ENCODE measurements around the gene LRRC4C. TPM values are rescaled to one million over a fixed set of nuclear protein-coding genes. Genes with fewer than 3 reads are reported as not detected.
"Not testable (repeated sequence)": the region's sequence is repeated elsewhere in the genome, so short reads cannot be mapped to it uniquely, and the experiment has no call there.

Gene LRRC4C
- total RNA-seq, 1 donor from 2014 or later = 1.2 TPM

GRCh38 chr11:40924915-40925314, 534.5 kb downstream of the LRRC4C start:
- TF ChIP-seq, protein P1, sequence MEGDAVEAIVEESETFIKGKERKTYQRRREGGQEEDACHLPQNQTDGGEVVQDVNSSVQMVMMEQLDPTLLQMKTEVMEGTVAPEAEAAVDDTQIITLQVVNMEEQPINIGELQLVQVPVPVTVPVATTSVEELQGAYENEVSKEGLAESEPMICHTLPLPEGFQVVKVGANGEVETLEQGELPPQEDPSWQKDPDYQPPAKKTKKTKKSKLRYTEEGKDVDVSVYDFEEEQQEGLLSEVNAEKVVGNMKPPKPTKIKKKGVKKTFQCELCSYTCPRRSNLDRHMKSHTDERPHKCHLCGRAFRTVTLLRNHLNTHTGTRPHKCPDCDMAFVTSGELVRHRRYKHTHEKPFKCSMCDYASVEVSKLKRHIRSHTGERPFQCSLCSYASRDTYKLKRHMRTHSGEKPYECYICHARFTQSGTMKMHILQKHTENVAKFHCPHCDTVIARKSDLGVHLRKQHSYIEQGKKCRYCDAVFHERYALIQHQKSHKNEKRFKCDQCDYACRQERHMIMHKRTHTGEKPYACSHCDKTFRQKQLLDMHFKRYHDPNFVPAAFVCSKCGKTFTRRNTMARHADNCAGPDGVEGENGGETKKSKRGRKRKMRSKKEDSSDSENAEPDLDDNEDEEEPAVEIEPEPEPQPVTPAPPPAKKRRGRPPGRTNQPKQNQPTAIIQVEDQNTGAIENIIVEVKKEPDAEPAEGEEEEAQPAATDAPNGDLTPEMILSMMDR (IDR thresholded peaks at IDR 0.05; ENCODE audit: unreplicated experiment) = no peak
- Mint-ChIP-seq H3K4me1 (ENCODE audit: unreplicated experiment) (no peaks in the 10 kb centered on the region), H3K9me3 (ENCODE audit: unreplicated experiment) (no peaks in the 10 kb centered on the region), H3K27ac (ENCODE audit: unreplicated experiment) (no peak overlapping the region), H3K4me3 (ENCODE audit: unreplicated experiment) (no peak overlapping the region), H3K27me3 (ENCODE audit: unreplicated experiment) (no peaks in the 10 kb centered on the region), H3K36me3 (ENCODE audit: low read depth, unreplicated experiment) (no peaks in the 10 kb centered on the region)
- no peak for DNase-seq (ENCODE audit: low spot score)

GRCh38 chr11:40921246-40921645, 538.2 kb downstream of the LRRC4C start:
- Mint-ChIP-seq H3K27ac (ENCODE audit: unreplicated experiment) (no peak overlapping the region), H3K27me3 (ENCODE audit: unreplicated experiment) (peaks cover under 1% of the 10 kb centered on the region), H3K9me3 (ENCODE audit: unreplicated experiment) (no peaks in the 10 kb centered on the region), H3K4me3 (ENCODE audit: unreplicated experiment) (no peak overlapping the region), H3K4me1 (ENCODE audit: unreplicated experiment) (no peaks in the 10 kb centered on the region), H3K36me3 (ENCODE audit: low read depth, unreplicated experiment) (no peaks in the 10 kb centered on the region)
- DNase-seq (ENCODE audit: low spot score) = no peak
- TF ChIP-seq, protein P1 (IDR thresholded peaks at IDR 0.05; ENCODE audit: unreplicated experiment) = no peak

- not testable (repeated sequence) for H3K27me3 Mint-ChIP-seq (ENCODE audit: unreplicated experiment); H3K27ac Mint-ChIP-seq (ENCODE audit: unreplicated experiment); H3K4me1 Mint-ChIP-seq (ENCODE audit: unreplicated experiment); H3K4me3 Mint-ChIP-seq (ENCODE audit: unreplicated experiment); H3K36me3 Mint-ChIP-seq (ENCODE audit: low read depth, unreplicated experiment); H3K9me3 Mint-ChIP-seq (ENCODE audit: unreplicated experiment); DNase-seq (ENCODE audit: low spot score)
Observed at GRCh38 chr11:40910774-40911173, 548.7 kb downstream of the LRRC4C start.

DNA sequence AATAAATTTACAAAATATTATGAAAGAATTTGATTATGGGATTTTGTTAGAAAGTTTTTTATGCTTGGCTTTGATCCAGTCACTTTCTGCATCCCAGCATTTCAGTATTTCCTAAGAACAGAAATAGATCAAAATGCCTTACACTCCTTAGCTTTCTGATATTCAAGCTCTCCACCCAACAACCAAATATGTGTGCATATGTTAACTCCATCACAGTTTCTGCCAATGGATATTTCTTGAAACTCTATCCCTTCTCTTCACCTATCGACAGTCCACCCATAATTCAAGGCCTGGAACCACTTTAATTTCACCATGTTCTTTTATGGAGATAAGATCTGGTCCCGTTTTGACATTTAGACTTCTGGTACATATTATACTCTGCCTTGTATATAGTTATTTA, 565.0 kb downstream of the LRRC4C start:
- no peaks in the 10 kb centered on the region for H3K27me3 Mint-ChIP-seq (ENCODE audit: unreplicated experiment)
- no peaks in the 10 kb centered on the region for H3K9me3 Mint-ChIP-seq (ENCODE audit: unreplicated experiment)
- no peaks in the 10 kb centered on the region for H3K4me1 Mint-ChIP-seq (ENCODE audit: unreplicated experiment)

DNA sequence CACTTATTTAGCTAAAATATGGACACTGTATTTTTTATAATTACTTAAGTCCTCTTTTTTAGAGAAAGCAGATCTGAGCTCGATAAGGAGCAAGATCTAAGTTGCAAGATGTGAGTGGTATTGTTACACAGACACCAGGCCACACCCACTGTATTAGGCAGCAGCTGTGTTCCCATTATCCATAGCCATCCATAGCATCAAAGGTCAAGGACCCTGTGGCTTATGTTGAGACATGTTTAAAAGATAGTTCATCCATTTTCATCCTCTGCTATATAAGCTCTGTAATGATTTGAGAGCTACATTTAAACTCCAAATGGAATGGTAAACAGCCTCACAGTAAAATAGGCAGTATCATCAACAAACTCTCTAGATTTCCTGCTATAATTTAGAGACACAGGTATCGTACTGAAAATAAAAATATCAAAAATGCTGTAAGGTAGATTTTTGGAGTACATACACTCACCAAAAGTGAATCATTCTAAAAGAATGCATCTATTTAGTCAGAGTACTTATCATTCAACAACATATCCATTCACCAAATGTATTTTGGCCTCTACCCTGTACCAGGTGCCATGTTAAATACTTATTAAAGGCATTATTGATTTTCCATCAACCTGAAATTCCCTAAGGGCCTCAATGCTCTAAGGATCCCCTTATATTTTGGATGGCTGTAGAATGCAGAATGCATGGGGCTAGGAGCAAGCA, 574.0 kb downstream of the LRRC4C start:
- Mint-ChIP-seq H3K4me1 (ENCODE audit: unreplicated experiment) (no peaks in the 10 kb centered on the region), H3K27me3 (ENCODE audit: unreplicated experiment) (no peaks in the 10 kb centered on the region), H3K9me3 (ENCODE audit: unreplicated experiment) (no peaks in the 10 kb centered on the region), H3K36me3 (ENCODE audit: low read depth, unreplicated experiment) (no peaks in the 10 kb centered on the region), H3K27ac (ENCODE audit: unreplicated experiment) (no peak overlapping the region), H3K4me3 (ENCODE audit: unreplicated experiment) (no peak overlapping the region)
- no peak for DNase-seq (ENCODE audit: low spot score)
- TF ChIP-seq, protein P1 (IDR thresholded peaks at IDR 0.05; ENCODE audit: unreplicated experiment) = no peak

More for the DNA sequence above, 565.0 kb downstream of the LRRC4C start:
- Mint-ChIP-seq H3K36me3 (ENCODE audit: low read depth, unreplicated experiment) (no peaks in the 10 kb centered on the region), H3K27ac (ENCODE audit: unreplicated experiment) (no peak overlapping the region), H3K4me3 (ENCODE audit: unreplicated experiment) (no peak overlapping the region)
- DNase-seq (ENCODE audit: low spot score) = no peak
- TF ChIP-seq, protein P1 (IDR thresholded peaks at IDR 0.05; ENCODE audit: unreplicated experiment) = no peak
